Activated T-cell treated with anti-CD3 and anti-CD28 coated beads for 4 hours (primary cell): ENCODE measurements around the gene ZNF705A.
"Not testable (repeated sequence)": the region's sequence is repeated elsewhere in the genome, so short reads cannot be mapped to it uniquely, and the experiment has no call there.

Source experiments
- DNase-seq: peaks from one replicate; pipeline ENCODE4 v3.0.0-alpha.2; 2020

ZNF705A gene

DNA sequence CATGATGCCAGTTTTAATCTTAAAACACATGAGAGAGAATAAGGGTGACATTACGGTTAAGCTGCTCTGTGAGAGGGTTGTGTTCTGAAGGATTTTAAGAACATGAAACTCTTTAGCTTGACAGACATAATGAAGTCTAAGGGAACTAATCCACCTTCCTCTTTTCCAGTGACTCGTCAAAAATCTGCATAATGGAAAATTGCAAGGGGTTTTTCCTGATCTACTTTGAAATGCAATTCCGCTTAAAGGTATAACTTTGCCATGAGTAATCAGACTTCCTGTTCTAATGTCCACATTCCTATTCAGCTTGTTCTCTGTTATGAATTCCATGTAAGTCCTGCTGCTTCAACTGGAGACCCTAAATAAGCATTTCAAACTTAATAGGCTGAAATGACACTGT is at the start of gene ZNF705A:
Gene ZNF705A (plus strand): TSS at position 171 of the 400 bp plus-strand sequence. CDS start 15,611 bp downstream, outside the sequence.
- DNase-seq = no peak

GRCh38 chr12:8108808-8109398 is 47.9 kb upstream of the ZNF705A start:
- DNase-seq = peak; percentile 73

GRCh38 chr12:8113117-8113516 is 43.7 kb upstream of the ZNF705A start:
- not testable (repeated sequence) for DNase-seq

DNA sequence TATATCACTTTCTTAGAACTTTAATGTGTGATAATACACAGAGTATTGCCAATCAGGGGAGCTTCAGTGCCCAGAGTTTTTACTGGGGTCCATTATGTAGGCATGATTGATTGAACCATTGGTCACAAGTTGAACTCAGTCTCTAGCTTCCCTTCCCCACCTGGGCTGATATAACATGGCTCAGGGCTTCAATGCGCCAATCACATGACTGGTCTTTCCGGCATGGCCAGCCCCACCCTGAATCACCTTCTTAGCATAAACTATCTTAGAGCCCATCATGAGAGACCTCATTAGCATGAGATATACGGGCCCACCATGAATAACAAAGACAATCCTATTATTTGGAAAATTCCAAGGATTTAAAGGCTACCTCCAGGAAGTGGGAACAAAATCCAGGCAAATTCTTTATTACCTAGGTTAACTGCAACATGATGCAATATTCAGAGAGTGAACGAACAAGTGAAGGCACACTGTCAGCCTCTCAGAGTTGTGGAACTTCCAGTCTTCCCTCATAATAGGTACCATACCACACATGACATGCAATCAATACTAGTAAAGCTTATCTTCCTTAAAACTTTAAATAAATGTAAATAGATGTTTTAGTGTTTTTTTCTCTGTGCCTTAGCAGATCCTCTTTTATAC is 36.6 kb upstream of the ZNF705A start:
- DNase-seq = no peak

GRCh38 chr12:8123124-8123912 is 33.5 kb upstream of the ZNF705A start, which contains the start of gene CLEC4A:
Gene CLEC4A, plus strand, starts transcription at chr12:8123617. Its CDS starts 262 bp downstream, at chr12:8123879.
- no peak for DNase-seq

DNA sequence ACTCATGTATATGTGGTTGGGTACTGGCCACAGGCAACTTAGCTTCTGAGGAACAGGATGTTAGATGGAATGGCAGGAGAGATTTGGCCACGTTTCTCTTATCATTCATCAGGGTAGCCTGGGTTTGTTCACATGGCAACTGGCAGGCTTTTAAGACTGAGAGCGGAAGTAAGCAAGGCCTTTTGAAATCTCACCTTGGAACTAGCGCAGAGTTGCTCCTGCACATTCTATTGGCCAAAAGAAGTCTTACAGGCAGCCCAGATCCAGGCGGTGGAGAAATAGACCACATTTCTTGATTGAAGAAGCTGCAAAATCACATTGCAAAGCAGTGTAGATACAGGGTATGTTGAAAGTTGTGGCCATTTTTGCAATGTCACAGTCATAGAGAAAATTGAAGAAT is 29.7 kb upstream of the ZNF705A start:
- no peak for DNase-seq

DNA sequence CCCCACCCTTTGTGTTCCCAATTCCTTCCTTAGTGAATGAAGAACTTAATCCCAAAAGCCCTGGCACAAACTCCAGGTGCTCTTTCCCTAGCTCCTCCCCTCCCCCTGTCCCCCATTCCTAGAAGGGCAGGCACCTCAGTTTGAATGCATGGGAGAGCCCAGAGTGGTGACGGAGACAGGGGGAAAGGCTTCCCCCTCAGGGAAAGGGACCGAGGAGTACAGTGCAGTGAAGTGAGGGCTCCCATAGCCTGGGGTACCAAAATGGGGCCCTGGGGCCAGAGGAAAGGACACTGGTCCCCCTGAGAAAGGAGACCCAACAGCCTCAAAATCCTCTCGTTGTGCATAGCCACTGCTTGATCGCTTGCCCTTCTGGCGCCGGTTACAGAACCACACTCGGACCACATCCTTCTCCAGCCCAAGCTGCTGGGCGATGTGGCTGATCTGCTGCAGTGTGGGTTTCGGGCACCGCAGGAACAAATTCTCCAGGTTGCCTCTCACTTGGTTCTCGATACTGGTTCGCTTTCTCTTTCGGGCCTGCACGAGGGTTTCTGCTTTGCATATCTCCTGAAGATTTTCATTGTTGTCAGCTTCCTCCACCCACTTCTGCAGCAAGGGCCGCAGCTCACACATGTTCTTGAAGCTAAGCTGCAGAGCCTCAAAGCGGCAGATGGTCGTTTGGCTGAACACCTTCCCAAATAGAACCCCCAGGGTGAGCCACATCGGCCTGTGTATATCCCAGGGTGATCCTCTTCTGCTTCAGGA is 23.0 kb upstream of the ZNF705A start:
- not testable (repeated sequence) for DNase-seq

DNA sequence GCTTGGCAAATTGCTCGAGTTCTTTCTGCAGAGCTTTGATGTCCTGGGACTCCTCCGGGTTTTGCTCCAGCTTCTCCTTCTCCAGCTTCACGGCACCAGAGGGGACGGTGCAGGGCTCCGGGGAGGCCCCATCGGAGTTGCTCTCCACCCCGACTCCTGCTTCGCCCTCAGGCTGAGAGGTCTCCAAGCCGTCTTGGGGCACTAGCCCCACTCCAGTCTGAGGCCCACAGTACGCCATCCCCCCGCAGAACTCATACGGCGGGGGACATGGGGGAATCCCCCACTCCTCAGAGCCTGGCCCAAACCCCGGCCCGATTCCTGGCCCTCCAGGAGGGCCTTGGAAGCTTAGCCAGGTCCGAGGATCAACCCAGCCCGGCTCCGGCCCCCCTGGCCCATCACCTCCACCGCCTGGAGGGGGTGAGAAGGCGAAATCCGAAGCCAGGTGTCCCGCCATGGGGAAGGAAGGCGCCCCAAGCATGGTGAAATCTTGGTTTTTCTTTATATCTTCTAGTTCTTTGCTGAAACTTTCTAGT is 22.4 kb upstream of the ZNF705A start:
- not testable (repeated sequence) for DNase-seq

GRCh38 chr12:8141647-8142046 is 15.2 kb upstream of the ZNF705A start:
- DNase-seq = not testable (repeated sequence)

DNA sequence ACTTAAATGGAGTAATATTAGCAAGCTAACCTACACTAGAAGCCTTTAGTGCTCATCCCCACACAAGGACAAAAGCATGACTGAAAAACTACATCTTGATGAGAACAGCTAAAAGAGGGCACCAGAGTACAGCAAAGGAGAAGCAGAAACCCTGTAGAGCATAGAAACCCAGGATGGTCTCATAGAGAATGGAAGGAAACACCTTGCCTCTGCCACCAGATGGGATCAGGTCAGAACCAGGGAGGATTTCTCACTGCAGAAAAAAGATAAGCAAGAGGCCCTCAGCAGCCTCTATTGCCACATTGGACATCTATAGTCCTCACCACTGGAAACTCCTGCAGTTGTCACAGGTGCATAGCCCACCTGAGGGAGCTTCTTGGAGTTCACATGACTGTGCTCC is 13.6 kb upstream of the ZNF705A start:
- DNase-seq = no peak

DNA sequence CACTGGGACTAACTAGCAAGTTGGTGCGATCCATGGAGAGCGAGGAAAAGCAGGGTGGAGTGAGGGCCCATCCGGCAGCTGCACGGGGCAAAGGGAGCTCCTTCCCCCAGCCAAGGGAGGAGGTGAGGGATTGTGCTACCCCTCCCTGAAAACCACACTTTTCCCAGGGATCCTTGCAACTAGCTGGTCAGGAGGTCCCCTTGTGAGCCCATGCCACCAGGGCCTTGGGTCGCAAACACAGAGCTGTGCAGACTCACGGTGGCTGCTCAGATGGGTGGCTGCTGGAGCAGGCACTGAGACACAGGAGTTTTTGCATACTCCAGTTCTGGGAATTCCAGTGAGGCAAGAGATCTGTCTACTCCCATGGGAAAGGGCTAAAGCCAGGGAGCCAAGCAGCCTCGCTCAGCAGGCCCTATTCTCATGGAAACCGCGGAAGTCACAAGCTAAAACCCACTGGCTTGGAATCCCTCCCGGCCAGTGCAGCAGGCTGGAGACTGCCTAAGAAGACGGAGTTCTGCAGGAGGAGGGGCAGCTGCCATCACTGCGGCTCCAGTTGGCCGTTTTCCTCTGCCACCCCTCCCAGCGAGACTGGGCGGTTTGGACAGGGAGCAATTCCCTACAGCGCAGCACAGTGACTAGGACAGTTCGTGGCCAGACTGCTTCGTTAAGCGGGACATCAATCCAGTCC is 10.9 kb upstream of the ZNF705A start:
- DNase-seq = no peak

GRCh38 chr12:8146442-8146771 is 10.4 kb upstream of the ZNF705A start:
- DNase-seq = no peak

- no peak for DNase-seq
These were observed 2.3 kb upstream of the ZNF705A start for GRCh38 chr12:8154526-8154925.

DNA sequence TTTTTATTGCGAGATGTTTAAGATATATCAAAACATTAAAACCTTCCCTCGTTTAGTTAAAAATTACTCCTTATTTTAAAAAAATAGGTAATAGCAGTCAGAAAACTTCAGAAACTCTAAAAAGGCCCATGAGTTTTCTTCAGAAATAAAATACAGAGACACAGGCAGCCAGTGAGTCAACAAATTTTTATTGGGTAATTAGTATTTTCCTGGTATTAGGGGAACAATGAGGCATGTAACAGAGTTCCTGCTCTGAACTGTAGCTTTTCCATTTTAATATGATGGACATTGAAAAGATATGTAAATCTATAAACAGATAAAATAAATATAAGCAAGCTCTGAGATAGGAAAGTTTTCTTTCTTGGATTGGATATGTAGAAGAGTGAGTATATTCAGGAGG is 399 bp upstream of the ZNF705A start:
- no peak for DNase-seq

GRCh38 chr12:8157484-8158198 is 826 bp downstream of the ZNF705A start:
- DNase-seq = no peak

GRCh38 chr12:8172911-8173310 is 16.1 kb downstream of the ZNF705A start:
- not testable (repeated sequence) for DNase-seq

GRCh38 chr12:8179989-8180585 is 23.3 kb downstream of the ZNF705A start:
- peak; percentile 49 for DNase-seq

DNA sequence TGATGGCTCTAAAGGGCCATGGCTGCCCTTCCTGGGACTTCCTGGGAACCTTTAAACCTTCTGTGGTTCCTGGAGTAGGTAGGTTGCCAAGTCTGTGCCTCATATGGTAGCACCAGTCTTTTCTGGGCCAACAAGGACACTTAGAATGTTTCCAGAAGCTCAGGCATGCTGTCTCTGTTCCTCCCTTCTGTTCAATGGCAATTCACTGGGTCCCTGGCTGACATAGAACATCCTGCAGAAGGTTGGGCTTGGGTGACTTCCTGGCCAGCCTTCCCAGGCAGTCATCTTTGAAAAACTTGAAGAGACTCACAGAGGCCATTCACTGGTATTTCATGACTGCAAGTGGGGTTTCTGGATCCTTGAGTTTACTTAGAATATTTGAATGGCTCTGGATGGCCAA is 24.5 kb downstream of the ZNF705A start:
- not testable (repeated sequence) for DNase-seq

- not testable (repeated sequence) for DNase-seq
These were observed 26.1 kb downstream of the ZNF705A start for GRCh38 chr12:8182923-8183322.

DNA sequence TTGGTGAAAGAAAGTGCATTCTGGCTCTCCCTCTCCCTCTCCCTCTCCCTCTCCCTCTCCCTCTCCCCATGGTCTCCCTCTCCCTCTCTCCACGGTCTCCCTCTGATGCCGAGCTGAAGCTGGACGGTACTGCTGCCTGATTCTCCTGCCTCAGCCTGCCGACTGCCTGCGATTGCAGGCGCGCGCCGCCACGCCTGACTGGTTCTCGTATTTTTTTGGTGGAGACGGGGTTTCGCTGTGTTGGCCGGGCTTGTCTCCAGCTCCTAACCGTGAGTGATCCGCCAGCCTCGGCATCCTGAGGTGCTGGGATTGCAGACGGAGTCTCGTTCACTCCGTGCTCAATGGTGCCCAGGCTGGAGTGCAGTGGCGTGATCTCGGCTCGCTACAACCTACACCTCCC is 26.5 kb downstream of the ZNF705A start:
- DNase-seq = not testable (repeated sequence)

- not testable (repeated sequence) for DNase-seq
These were observed 27.4 kb downstream of the ZNF705A start for GRCh38 chr12:8184206-8184605.
